HCT116 (cell line): ENCODE results near the gene RNGTT. TPM values are rescaled to one million over a fixed set of nuclear protein-coding genes. Genes with fewer than 3 reads are reported as not detected.

ENCODE experiments used
- ATAC-seq: fragments of 200-7000 bp; cut with Tn5 transposase; 2 replicates; pipeline ENCODE4 v1.9.1; 2020; ENCODE audit warnings: mild to moderate bottlenecking, moderate library complexity
- BruUV-seq: library from RNA; stranded (reverse); fragments of 400-500 nt; replicated peaks from 2 replicates; lab custom pipeline; 2021; lab: Mats Ljungman, UMichigan
- CTCF ChIA-PET: fragments of 300-600 bp; sonication (Branson Sonifier 250); formaldehyde crosslinking; loops from one replicate; lab custom pipeline; 2021; ENCODE audit warnings: antibody characterized with exemption; lab: Charles Lee
- POLR2A ChIA-PET: fragments of 300-600, 350-600 bp; sonication (Branson Sonifier 250); formaldehyde crosslinking; loops from one replicate; lab custom pipeline; 2021; ENCODE audit warnings: antibody characterized with exemption; lab: Charles Lee
- RAD21 ChIA-PET, 2 experiments: fragments of 300-600 bp; sonication (Branson Sonifier 250); formaldehyde crosslinking; loops; one replicate each; lab custom pipeline; 2023; ENCODE audit warnings: low total read pairs in 2 of 2; ENCODE audit not compliant: uncharacterized antibody in 2 of 2, unreplicated experiment in 2 of 2, low non-redundant PET in 1 of 2; lab: Charles Lee
- DNase-seq: peaks from one replicate; pipeline ENCODE4 v3.0.0-alpha.2; 2010; ENCODE audit warnings: low read depth, low spot score
- H2AFZ ChIP-seq: fragments of 200-600 bp; shearing (Covaris generic), sonication (generic); 2 replicates; pipeline ENCODE4 v1.6.1; 2017; ENCODE audit warnings: low read depth, mixed run types, mixed read lengths, antibody characterized with exemption, low read length; ENCODE audit not compliant: poor library complexity, severe bottlenecking
- H3K27ac ChIP-seq: 2 replicates; pipeline ENCODE4 v1.5.1; 2012; ENCODE audit warnings: low read depth, low read length
- H3K27me3 ChIP-seq: fragments of 200-600 bp; sonication (generic); 2 replicates; pipeline ENCODE4 v1.6.1; 2016; ENCODE audit warnings: mixed run types, low read length, mixed read lengths; ENCODE audit not compliant: insufficient read depth
- H3K36me3 ChIP-seq, 2 experiments: fragments of 200-500 bp in 1 of 2; fragments of 200-600 bp in 1 of 2; sonication (Bioruptor generic) in 1 of 2; sonication (generic) in 1 of 2; 2 replicates each; pipeline versions ENCODE4 v1.5.1 to v1.6.1; 2014 to 2016; ENCODE audit warnings: low read length in 2 of 2, inconsistent platforms in 1 of 2, mixed read lengths in 1 of 2, mixed run types in 1 of 2; ENCODE audit not compliant: insufficient read depth in 2 of 2, control insufficient read depth in 1 of 2
- H3K4me1 ChIP-seq, 2 experiments: fragments of 200-600 bp in 1 of 2; sonication (generic) in 1 of 2; 2 replicates each; pipeline versions ENCODE4 v1.5.1 to v1.6.1; 2012 to 2017; ENCODE audit warnings: low read length in 2 of 2, inconsistent platforms in 1 of 2, mild to moderate bottlenecking in 1 of 2, mixed read lengths in 1 of 2, mixed run types in 1 of 2, moderate library complexity in 1 of 2; ENCODE audit not compliant: insufficient read depth in 2 of 2, control insufficient read depth in 1 of 2
- H3K4me2 ChIP-seq: fragments of 200-600 bp; sonication (generic); 2 replicates; pipeline ENCODE4 v1.6.1; 2017; ENCODE audit warnings: mixed run types, low read length, mixed read lengths
- H3K4me3 ChIP-seq, 2 experiments: fragments of 200-600 bp in 1 of 2; sonication (generic) in 1 of 2; replicated peaks in 1 of 2; 2 replicates each; pipeline ENCODE4 v1.5.1; 2011 to 2016; ENCODE audit warnings: low read length in 2 of 2, control low read depth in 1 of 2, low read depth in 1 of 2, mild to moderate bottlenecking in 1 of 2, mixed read lengths in 1 of 2, mixed run types in 1 of 2
- H3K79me2 ChIP-seq: fragments of 200-600 bp; sonication (generic); 2 replicates; pipeline ENCODE4 v1.6.1; 2017; ENCODE audit warnings: mild to moderate bottlenecking, mixed run types, low read length, moderate library complexity, mixed read lengths; ENCODE audit not compliant: insufficient read depth
- H3K9ac ChIP-seq: fragments of 200-600 bp; sonication (generic); 2 replicates; pipeline ENCODE4 v1.6.1; 2016; ENCODE audit warnings: low read length, mixed read lengths
- H3K9me2 ChIP-seq: fragments of 200-600 bp; sonication (generic), shearing (Covaris generic); 2 replicates; pipeline ENCODE4 v1.6.1; 2017; ENCODE audit warnings: mixed run types, mild to moderate bottlenecking, moderate library complexity; ENCODE audit not compliant: insufficient read depth
- H3K9me3 ChIP-seq, 2 experiments: fragments of 200-500 bp in 1 of 2; fragments of 200-600 bp in 1 of 2; sonication (Bioruptor generic) in 1 of 2; sonication (generic) in 1 of 2; 2 replicates each; pipeline ENCODE4 v1.6.1; 2014 to 2017; ENCODE audit warnings: low read length in 2 of 2, mixed read lengths in 2 of 2, inconsistent platforms in 1 of 2, low read depth in 1 of 2, mild to moderate bottlenecking in 1 of 2, mixed run types in 1 of 2, moderate library complexity in 1 of 2; ENCODE audit not compliant: control insufficient read depth in 1 of 2, insufficient read depth in 1 of 2
- H4K20me1 ChIP-seq: fragments of 200-600 bp; sonication (generic), shearing (Covaris generic); 2 replicates; pipeline ENCODE4 v1.6.1; 2017; ENCODE audit warnings: mixed run types, mild to moderate bottlenecking, moderate library complexity; ENCODE audit not compliant: insufficient read depth
- CEBPB ChIP-seq: IDR thresholded peaks from 2 replicates; pipeline ENCODE4 v1.6.1; 2012; ENCODE audit warnings: low read depth
- EGR1 ChIP-seq: IDR thresholded peaks from 2 replicates; pipeline ENCODE4 v1.6.1; 2012; ENCODE audit warnings: low read depth
- ELF1 ChIP-seq: IDR thresholded peaks from 2 replicates; pipeline ENCODE4 v1.6.1; 2012; ENCODE audit warnings: low read depth, borderline replicate concordance
- EZH2phosphoT487 ChIP-seq: fragments of 200-600 bp; IDR thresholded peaks from 2 replicates; pipeline ENCODE4 v1.6.1; 2018; ENCODE audit warnings: antibody characterized with exemption, borderline replicate concordance
- FOSL1 ChIP-seq: IDR thresholded peaks from 2 replicates; pipeline ENCODE4 v1.6.1; 2012; ENCODE audit warnings: low read depth
- POLR2A ChIP-seq: IDR thresholded peaks from 2 replicates; pipeline ENCODE4 v1.7.0; 2011; ENCODE audit warnings: borderline replicate concordance; ENCODE audit not compliant: insufficient read depth, insufficient read length; ENCODE audit errors: extremely low read depth
- REST ChIP-seq: IDR thresholded peaks from 2 replicates; pipeline ENCODE4 v1.6.1; 2012; ENCODE audit warnings: low read depth
- YY1 ChIP-seq: IDR thresholded peaks from 2 replicates; pipeline ENCODE4 v1.6.1; 2011; ENCODE audit warnings: low read length, low read depth, moderate library complexity, mild to moderate bottlenecking; ENCODE audit not compliant: insufficient replicate concordance; ENCODE audit errors: extremely low read depth
- ZBTB33 ChIP-seq: IDR thresholded peaks from 2 replicates; pipeline ENCODE4 v1.6.1; 2011; ENCODE audit warnings: mild to moderate bottlenecking, low read length, moderate library complexity; ENCODE audit not compliant: insufficient replicate concordance; ENCODE audit errors: extremely low read depth
- ZFX ChIP-seq: fragments of 450-650 bp; IDR thresholded peaks from 2 replicates; pipeline ENCODE4 v1.6.1; 2017
- intact Hi-C: fragments of 100-400 bp; cut with micrococcal nuclease; formaldehyde crosslinking; loops from 2 replicates; pipeline ENCODE4 v1.10.0; 2022
- total RNA-seq: library from RNA; stranded (reverse); gene quantifications from one replicate; pipeline ENCODE4 v1.2.1, GENCODE V29; 2021; ENCODE audit not compliant: unreplicated experiment

Gene RNGTT
- total RNA-seq, 1 experiment from 2014 or later, result 23.0 TPM

GRCh38 chr6:88992741-88993552 lies 29.5 kb upstream of the RNGTT start:
- Histone ChIP-seq H3K36me3 (no peaks in the 10 kb centered on the region), H3K4me1 (no peaks in the 10 kb centered on the region), H3K27me3 (no peaks in the 10 kb centered on the region), H3K79me2 (no peaks in the 10 kb centered on the region), H2AFZ (no peak overlapping the region), H3K9ac (no peak overlapping the region), H3K27ac (no peak overlapping the region), H4K20me1 (no peaks in the 10 kb centered on the region), H3K9me2 (no peaks in the 10 kb centered on the region), H3K9me3 (no peaks in the 10 kb centered on the region), H3K4me2 (no peak overlapping the region), H3K4me3 (no peak overlapping the region)
- RAD21 ChIA-PET, result interaction anchor here in 1 of 2 experiments (0.6 kb wide), 1 partner anchor 1926 kb away, joined by 3 read pairs; no protein-coding TSS in a partner anchor
- TF ChIP-seq REST, result no peak
- TF ChIP-seq EZH2phosphoT487, result no peak
- no peak for TF ChIP-seq EGR1
- no peak for TF ChIP-seq YY1
- no peak for TF ChIP-seq ZFX
- no peak for TF ChIP-seq ELF1
- TF ChIP-seq ZBTB33, result no peak
- TF ChIP-seq POLR2A, result no peak
- TF ChIP-seq CEBPB, result no peak
- no peak for TF ChIP-seq FOSL1
- BruUV-seq, result no TSS peak
- POLR2A ChIA-PET, result interaction anchor here (1.1 kb wide), 1 partner anchor 11 kb away, joined by 3 read pairs; no protein-coding TSS in a partner anchor
- no peak for DNase-seq
- no peak for ATAC-seq
- CTCF ChIA-PET, result no interaction called here
- intact Hi-C loops, result no loop called here
